Measurements from ENCODE around the gene MAML1.

Gene MAML1

DNA sequence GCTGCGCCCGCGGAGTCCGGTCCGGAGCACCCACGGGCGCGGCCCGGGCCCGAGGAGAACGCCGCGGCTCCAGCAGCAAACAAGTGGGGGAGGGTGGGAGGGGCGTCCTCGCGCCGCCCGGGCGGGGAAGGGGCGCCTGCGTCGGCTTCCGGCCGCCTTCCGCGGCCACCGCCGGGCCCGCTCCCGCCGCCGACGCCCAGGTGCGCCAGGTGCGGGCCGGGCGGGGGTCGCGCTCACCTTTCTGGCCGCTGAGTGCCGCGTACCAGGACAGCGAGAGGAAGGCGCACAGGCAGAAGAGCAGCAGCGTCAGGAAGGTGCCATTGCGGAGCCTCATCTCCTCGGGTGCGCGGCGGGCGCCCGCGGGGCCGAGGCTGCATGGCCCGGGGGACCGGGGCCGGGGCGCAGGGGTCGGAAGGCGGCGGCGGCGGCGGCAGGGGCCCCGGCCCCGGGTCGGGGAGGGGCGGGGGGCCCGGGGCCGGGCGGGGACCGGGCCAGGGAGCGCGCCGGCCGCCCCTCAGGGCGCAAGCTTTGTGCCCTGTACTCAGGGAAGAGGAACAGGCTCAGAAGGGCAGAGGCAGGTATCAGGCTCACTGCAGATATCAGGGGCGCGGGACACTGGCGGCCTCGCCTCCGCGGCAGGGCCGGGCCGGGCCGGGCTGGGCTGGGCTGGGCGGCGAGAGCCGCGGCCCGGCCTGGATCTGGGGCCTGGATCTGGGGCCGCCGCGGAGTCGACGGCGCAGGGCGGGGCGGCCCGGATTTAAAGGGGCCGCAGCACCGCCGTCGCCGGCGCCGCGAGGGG lies 73.8 kb downstream of the MAML1 start, which contains the start of gene MGAT4B:
TSS of gene MGAT4B (minus strand) at position 617 of the 799 bp plus-strand sequence. CDS start at position 334, 283 bp downstream.
- no peak for DNase-seq

DNA sequence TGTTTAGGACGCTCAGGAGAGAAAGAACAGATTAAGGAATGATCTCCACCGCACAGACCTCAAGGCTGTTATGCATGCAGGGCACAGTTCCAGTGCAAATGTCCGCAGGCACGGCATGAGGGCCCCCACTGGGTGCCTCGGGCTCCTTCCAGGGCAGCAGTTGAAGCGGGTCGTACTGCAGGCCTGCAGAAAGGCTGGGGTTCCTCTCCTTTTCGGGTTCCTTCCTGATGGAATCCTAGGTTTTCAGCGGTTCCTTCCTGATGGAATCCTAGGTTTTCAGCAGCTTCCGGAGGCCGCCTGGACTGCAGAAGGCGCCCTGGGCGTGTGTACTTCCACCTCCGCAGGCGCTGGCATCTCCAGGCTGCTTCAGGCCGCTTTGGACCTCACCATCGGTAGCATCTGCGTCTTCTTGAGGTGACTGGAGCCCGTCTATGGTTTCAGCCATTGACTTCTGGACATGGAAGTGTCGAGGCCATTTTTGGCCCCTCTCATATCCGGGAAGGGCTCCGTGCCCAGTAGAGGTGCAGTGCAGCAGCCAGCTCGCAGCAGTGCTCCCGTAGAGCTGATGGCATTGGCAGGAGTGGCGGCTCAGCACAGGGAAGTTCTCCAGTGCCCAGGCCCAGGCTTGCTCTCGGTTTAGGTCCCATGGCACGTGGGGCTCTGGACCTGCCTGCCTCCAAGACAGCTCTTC lies 79.7 kb downstream of the MAML1 start:
- DNase-seq: no peak

DNA sequence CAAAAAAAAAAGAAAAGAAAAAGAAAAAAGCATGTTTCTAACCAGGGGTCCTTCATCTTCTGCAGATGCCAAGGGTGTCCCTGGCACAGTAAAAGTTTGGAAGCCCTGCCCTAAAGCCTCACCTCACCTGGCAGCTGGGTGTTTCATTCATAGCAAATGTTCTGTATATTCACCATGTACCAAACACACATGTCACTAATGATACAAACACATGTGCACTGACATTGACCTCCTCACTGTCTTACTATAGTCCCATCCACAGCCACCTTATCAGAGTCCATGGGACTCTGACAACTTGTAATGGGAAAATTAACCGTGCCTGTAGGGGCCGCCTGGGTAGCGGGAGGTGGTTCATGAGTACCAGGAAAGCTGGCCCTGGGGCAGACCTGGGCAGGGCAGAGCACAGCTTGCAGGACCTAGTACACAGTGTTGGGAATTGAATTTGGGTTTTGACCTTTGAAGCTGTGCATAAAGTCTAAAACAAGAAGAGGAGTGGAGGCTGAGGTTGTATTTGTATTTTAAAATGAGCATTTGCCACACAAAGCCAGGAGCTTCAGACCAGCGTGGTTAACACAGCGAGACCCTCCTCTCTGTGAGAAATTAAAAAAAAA lies 80.5 kb downstream of the MAML1 start:
- no peak for DNase-seq

GRCh38 chr5:179814090-179814489 lies 81.5 kb downstream of the MAML1 start:
- DNase-seq: no peak

DNA sequence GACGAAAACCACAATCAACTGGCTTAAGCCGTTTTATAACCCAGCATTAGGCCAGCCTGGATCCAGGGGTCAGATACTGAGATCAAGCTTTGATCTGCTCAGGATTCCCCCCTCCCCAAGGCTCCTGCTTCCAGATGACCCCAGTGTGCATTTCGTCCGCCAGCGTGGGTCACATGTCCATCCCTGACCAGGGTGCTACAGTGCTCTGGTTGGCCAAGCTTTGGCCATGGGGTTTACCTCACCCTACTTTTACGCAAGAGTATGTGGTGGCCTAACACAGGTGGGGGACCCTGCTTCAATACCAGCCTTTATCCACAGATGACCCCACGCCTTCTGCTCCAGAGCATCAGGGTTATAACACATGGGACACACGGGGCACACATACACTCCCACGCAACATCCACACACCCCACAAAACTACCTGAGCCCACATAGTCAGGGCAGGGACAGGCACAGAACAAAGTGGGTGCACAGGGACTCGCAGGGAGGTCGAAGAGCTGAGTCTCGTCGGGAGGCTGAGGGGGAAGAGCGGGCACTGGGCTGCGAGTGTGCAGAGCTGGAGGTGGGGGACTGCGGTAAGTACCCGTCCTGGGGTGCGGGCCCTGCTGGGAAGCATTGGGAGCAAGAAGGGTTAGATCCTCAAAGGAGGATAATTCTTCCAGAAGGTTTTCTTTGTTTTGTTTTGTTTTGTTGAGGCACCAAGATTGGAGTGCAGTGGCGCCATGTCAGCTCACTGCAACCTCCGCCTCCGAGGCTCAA lies 83.0 kb downstream of the MAML1 start:
- no peak for DNase-seq

DNA sequence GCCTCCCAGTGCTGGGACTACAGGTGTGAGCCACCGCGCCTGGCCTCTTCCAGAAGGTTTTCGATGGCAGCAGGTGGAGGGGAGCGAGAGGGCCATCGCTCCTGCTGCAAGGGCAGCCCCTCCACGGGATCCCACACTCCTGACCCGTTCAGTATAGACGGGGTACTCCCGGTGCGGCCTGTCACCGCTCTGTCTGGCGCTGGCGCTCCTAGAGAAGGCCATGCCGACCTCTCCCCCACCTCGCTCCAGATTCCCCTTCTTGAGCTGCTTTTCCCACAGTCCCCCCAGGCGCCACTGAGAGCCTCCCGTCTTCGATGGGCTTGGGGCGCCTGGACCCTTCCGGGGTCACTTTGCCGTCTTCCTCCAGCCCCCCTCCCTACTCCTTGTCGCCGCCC lies 83.8 kb downstream of the MAML1 start:
- no peak for DNase-seq

DNA sequence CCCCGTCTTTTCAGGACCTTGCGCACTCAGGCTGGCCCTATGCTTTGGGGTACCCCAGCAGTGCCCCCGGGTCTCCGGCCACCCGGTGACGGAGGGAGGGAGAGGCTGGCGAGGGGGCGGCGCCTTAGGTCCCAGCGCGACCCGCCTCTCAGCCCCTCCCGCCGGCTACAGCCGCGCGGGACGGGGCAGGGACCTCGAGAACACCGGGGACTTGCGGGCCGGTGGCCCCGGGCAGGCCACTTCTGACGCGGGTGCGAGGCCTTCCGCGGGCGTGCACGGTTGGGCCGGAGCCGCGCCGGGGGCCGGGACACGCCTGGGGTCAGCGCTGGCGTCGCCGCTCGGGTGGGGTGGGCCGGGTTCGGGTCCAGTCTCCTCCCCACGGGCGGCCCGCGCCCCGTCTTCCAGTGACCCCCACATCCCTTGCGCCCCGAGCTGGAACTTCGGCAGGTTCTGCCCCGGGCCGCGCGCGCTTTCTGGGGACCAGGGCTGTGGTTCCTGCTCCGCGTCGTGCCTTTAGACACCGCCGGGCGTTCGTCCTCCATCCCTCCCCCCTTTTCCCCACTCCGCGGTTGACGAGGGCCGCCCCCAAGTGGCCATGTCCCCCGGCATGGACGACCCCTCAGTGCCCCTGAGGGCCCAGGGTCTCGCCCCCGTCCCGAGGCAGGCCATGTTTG lies 84.3 kb downstream of the MAML1 start:
- no peak for DNase-seq

DNA sequence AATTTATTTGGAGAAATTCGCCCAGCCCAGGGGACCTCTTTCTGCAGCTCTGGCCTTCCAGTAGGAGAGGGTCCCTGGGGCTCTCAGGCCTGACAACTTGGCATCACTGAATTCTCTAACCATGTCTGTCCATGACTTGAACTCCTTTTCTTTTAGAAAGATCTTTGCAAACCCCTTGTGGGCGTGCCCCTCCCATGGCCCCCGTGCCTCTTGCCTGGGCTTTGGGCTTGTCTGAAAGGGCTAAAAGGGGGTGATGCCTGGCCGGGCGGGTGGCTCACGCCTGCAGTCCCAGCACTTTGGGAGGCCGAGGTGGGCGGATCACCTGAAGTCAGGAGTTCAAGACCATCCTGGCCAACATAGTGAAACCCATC lies 84.8 kb downstream of the MAML1 start:
- DNase-seq: no peak

GRCh38 chr5:179817890-179818745 lies 85.5 kb downstream of the MAML1 start:
- no peak for DNase-seq

- peak; percentile 61 for DNase-seq
Measured at GRCh38 chr5:179818746-179819295, 86.2 kb downstream of the MAML1 start.

DNA sequence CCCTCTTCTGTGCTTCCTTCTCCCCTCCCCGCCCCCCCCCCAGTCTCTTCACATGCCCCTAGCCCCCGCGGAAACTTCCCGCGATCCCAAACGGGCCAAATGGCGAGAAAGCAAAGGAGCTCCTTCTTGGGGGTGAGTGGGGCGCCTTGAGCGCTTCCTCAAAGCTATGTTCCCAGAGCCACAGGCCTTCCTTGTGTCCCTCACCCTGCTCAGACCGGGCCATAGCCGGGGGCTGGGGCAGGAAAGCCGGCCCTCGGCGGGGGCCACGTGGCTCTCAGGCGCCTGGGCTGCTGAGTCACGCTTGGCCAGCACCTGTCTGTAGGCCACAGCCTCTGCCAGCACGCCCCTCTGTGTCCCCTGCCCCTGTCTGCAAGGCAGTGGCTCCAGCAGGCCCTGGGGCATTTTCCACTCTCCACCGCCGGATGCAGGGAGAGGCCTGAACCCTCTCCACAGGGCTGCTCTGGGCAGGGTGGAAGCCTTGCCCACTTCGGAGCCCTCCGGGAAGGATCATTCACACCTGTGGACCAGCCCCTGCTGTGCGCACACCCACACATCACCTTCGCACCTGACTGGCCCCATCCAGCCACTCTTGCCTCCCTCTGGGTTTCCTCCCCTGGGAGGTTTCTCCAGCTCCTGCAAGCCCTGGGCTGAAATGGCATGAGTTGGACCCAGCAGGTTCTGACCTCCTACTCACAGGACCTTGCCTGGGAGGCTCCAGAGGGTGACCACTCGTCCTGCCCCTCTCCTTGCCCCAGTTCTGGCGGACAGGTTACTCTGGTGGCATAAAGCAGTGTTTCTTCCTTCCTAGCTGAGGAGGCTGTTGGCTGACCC lies 86.9 kb downstream of the MAML1 start:
- DNase-seq: no peak

- DNase-seq: no peak
Measured at GRCh38 chr5:179820127-179820482, 87.5 kb downstream of the MAML1 start.

GRCh38 chr5:179820483-179821297 lies 88.1 kb downstream of the MAML1 start, which contains the start of gene SQSTM1:
TSS of gene SQSTM1 (plus strand) at chr5:179820905. CDS start at chr5:179820937, 32 bp downstream.
- peak; percentile 61 for DNase-seq

DNA sequence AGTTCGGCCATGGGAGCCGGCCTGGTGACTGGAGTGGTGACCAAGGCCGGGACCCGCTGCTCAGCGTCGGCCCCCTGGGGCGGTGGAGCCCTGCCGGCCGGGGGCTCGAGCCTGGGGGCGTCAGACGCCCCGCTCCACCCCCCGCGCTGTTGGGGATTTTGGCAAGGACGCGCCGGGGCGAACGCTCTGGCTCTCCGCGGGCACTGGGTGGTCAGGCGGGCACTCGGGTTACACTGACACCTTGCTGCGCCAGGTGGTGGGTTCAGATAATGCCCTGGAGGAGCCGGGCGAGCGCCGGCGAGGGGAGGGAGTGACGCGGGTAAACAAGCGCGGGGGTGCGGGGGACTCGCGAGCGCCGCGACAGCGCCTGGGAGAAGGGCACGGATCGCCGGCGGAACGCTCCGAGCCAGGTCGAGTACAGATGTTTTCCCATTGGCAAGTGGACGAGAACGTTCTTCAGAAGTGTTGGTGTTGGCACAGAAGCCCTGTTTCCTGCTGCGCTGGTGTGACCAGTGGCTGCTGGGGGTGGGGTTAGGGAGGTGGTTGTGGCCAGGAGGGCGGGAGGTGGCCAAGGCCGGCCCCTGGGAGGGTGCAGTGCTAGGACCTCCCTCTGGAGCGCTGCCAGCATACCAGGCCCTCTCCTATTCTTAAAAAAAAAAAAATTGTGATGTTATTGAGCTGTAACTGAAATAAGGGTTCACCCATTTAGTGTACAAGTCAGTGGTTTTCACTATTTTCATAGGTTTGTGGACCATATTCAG lies 88.9 kb downstream of the MAML1 start:
- DNase-seq: peak; percentile 73

- DNase-seq: no peak
Measured at GRCh38 chr5:179822059-179822432, 89.4 kb downstream of the MAML1 start.

- DNase-seq: no peak
Measured at GRCh38 chr5:179822444-179822990, 89.9 kb downstream of the MAML1 start.

GRCh38 chr5:179823937-179824744 lies 91.5 kb downstream of the MAML1 start:
- DNase-seq: no peak

GRCh38 chr5:179824745-179825112 lies 92.1 kb downstream of the MAML1 start:
- no peak for DNase-seq

Measured in NCI-H748 treated with DMSO at 0.1 percent for 48 hours (cell line).